Daoy (cell line): ENCODE measurements around the gene NR4A1. TPM values are rescaled to one million over a fixed set of nuclear protein-coding genes. Genes with fewer than 3 reads are reported as not detected.

Source experiments
- DNase-seq: peaks from one replicate; pipeline ENCODE4 v3.0.0-alpha.2; 2015; ENCODE audit warnings: low read depth
- total RNA-seq: library from RNA; depleted of rRNA; stranded (reverse); fragments of >200 nt; shearing (Covaris generic); gene quantifications from 2 replicates; pipeline ENCODE4 v1.2.3, GENCODE V29; 2014

NR4A1 gene
- total RNA-seq, 1 experiment from 2014 or later: 1.1 TPM

DNA sequence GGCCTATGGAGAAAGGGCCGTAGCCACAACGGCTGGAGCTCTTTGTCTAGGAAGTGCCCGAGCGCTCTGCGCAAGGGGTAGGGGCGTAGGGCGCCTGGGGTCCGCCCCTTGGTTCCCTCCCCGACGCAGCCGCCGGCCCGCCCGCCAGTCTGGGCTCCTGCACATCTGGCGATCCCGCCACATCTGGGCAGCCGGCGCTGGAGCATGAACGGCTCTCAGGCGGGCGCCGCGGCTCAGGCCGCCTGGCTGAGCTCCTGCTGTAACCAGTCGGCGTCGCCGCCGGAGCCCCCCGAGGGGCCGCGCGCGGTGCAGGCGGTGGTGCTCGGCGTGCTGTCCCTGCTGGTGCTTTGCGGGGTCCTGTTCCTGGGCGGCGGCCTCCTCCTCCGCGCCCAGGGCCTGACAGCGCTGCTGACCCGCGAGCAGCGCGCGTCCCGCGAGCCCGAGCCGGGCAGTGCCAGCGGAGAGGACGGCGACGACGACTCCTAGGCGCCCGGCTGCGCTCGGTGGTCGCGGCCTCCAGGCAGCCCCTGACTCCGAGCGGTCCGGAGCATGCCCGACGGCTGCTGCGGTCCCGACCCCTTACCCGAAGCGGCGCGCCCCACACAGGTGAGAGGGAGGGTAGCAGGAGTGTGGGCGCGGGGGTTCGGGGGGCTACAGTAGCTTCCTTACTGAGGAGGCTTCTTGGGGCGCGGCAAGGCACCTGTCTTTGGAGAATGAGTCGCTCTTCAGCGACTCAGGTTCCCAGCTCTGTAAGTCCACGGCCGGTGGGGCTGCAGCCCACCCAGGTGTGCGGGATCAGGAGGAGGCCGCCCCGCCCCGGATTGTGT is 28.5 kb downstream of the NR4A1 start, which contains the start of gene SMIM41:
Gene SMIM41, plus strand, starts transcription at position 129 of the 827 bp plus-strand sequence. Its CDS starts 76 bp downstream, at position 205.
- DNase-seq: no peak

DNA sequence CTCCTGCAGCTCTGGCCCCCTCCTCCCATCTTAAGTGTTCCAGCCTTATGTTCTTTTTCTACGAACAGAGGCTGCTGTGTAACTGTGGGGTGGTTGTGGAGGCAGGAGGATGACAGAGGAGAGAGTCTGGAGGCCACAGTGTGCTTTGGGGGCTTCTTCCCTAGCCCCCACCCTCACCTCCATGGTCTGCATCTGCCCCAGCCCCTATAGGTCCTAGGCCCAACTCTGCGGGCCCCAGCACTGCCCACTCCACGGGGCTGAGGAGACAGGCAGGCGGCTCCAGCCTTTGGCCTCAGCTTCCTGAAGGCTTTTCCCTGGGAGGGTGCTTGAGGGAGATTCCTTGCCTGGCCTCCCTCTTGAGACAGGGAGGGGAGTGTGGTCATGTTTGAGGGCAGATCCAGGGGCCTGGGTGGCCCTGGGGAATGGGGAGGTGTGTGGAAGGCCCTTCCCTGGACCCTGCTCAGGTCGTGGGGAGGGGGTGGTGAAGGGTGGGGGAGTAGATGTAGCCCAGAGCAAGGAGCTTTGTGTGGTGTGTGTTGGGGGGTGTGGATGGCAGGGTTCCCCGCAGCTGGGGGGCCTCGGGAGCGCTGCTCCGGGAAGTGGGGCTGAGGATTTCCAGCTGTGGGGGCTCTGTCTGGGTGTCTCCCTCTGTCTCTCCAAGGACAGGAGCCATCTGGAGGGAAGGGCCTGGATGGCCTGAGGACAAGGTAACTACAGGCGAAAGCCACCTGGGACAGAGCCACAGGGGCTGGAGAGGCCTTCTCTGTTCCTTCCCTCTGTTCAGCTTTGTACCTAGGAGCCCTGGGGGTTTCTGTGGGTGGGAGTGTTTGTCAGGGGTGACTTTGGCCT is 29.4 kb downstream of the NR4A1 start:
- no peak for DNase-seq

DNA sequence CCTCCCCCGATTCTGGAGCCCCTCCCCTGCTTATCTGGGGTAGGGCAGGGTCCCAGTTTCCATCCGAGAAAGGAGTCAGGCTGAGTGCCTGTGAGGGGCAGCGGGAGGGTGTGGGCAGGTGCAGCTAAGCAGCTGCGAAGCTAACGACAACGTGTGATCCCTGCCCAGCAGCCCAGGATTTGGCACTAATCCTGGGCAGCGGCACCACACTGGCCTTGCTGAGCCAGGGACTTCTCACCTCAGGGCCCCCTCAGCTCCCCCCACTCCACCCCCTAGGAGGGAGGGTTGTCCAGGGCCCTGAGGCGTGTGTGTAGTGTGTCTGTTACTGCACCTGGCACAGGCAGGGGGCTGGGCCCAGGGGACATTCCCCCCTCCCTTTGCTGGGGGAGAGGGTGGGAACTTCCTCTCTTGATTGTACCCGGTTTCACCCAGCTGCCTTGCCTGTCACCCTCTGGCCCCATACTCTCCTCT is 30.1 kb downstream of the NR4A1 start:
- no peak for DNase-seq

DNA sequence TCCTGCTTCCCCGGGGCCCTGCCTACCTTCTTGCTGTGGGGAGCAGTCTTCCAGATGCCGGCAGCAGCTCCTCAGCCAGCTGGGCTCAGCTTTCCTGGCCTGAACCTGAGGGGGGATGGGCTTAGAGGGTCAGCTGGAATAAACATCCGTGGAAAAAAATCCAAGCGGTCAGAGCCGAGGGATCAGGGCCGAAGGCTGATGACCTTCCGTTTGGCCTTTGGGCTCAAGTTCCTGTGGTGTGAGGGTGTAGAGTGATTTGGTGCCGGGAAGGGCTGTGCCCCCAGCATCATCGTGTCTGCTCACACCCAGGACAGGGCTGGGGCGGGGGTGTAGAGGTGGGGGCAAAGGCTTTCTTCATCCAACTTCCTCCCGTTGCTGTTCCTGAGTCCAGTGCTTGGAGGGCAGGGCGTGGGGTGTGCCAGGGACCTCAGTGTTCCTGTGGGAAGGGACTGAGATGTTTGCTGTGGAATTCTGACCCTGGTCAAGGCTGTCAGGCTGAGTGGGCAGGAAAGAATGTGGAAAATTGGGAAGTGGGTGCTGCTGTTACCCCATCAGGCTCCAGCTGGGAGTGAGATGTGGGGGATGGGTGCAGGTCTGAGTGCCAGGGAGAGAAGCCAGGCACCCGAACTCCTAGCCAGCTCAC is 30.9 kb downstream of the NR4A1 start:
- DNase-seq: no peak

DNA sequence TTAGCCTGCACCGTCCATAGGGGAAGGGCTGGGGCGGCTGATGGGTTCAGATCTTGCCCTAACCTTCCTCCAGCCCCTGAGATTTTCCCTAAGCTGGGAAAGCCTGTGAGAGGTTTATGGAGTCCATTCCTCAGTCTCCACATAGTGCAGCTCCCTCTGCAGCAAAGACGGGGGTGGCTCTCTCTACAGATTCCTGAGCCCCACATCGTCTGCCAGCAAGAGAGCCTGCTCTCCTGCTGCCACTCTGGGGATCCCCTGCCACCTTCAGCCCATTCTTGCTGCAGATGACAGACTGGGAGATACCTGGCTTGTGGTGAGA is 31.4 kb downstream of the NR4A1 start:
- no peak for DNase-seq

DNA sequence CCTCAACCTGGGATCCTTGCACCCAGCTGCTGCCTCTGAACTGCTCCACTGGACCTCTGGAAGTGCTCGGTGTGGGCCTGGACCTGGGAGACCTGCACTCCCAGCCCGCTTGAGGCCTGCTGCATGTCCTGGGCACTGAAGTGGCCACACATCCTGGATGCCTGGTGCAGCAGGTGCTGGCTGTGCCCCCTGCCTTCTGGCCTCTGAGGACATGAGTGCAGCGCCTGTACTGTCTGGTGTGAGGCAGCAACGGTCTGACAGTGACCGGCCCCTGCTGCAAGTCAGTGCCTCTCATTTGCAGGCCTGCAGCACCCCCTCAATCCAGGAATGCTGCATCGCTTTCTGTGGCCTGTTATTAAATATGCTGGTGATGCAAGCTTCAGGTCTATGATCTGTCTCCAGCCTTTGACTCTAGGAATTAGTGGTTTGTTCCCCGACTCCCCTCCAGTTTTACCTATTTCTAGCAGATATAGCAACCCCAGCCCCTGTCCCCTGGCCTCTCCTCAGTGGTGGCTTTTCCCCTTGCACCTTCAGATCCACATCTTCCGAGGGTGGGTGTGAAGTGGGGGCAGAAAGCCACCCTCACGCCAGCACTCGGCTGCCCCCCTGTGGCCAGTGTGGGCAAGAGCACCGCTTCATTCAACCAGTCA is 31.9 kb downstream of the NR4A1 start:
- peak; percentile 63 for DNase-seq

DNA sequence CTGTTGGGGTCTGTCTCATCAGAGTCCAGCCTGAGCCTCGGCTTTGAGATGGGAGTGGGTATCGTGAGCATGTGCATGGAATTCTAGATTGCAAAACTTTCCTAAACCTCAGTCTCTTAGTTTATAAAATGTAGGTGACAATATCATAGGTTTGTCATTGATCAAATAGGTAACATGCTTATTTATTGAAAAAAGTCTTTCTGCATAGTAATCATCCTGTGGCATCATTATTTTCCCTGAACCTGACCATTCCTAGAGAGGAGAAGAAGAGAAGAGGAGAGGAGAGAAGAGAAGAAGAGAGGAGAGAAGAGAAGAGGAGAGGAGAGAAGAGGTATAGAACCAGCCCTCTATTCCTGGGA is 32.4 kb downstream of the NR4A1 start:
- DNase-seq: no peak

DNA sequence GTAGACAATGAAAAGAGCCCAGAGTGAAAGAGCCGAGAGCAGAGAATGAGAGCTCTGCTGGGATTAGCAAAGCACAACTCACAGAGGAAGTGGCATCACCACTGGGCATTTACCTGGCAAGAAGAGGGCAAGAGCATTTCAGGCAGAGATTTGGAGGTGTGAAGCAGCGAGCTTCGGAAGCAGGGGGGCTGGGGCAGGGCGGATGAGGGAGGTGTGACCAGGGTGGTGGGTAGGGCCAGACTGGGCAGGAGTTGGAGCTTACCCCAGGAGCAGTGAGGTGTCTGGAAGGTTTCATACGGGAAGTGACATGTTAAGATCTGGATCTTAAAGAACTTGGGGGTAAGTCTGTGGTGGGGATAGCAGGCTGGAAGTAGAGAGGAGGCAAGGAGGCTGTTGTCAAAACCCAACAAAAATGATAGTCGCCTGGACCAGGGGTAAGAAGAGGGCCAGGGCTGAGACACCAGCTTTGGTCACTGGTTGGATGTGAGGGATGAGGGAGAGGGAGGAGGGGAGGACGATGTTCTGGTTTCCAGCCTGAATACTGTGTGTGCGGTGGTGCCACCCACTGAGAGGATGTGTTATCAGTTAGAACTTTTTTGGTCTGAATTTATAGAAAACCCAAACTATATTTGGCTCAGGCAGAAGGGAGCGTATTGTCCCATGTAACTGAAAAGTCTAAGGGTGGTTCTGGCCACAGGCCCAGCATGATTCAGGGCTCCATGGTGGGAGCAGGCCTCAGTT is 33.4 kb downstream of the NR4A1 start:
- DNase-seq: no peak

DNA sequence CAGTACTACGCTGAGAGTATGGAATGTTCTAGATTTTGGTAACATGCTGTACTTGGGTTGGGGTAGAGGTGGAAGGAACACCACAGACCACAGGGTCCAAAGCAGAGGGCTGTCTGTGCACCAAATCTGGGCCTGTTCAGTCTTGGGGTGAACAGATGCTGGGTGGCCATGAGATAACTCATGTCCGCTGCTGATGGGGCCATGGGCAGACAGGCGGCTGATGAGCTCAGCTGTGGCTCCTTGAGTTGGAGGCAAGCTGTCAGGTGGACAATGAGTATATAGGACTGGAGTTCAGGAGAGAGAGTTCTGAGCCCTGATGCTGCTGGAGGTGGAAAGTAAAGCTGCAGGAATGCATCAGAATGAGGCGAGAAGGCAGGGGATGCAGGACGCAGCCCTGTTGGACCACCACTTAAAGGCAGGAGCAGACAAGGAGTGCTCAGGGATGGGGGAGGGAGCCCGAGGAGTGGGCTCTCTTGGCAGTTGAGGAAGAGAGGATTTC is 34.5 kb downstream of the NR4A1 start:
- DNase-seq: no peak

DNA sequence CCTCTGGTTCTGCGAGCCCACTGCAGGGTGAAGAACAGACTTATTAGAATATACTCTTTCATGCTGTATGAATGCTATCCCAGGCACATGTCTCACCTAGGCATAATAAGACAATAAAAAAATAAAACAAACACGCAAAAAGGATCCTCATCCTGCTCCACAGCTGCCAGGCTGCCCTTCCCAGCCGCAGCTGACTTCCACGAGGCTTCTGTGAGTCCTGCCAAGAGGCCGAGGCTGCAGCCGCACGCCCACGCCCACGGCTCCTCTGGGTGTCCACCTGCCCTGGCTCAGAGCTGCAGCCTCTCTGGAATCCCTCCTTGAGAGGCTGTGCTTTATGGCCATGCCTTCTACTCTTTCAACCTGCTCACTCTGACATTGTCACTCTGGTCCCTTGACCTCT is 35.1 kb downstream of the NR4A1 start:
- no peak for DNase-seq

DNA sequence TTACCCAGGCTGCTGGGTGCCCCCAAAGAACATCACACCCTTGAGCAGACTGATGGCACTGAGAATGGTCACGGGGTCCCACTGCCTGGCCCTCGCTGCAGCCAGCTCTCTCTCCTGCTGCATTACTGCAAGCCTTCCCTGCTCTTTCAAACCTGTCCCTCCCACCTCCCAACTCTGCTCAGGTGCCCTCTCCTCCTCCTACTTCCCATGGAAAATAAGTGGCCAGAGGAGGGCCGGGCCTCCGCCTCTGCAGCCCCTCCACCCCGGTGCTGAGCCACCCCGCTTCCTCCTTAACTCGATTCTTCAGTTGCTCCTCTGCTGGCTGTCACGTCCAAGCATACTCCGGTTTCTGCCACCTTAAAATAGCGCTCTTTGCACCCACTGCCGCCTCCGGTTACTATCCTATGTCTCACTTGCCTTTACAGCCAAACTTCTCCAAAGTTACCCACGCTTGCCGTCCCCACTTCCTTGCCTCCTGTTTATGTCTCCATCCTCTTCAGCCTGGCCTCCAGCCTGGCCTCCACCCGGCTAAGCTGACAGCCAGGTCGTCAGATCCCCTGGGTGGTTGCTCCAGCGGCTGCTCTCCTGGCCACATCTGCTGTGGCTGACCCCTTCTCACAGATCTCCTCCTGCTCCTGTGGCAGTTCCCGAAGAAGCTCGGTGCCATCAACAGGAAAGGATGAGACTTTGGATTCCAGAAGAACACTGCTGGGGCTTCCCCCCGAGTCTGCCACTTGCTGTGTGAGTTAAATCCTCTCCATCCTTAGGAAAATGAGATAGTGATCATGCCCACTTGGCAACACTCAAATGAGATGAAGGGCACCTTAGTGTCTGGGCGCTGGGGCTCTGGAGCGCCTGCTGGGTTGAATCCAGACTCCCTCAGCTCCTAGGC is 35.9 kb downstream of the NR4A1 start:
- no peak for DNase-seq

DNA sequence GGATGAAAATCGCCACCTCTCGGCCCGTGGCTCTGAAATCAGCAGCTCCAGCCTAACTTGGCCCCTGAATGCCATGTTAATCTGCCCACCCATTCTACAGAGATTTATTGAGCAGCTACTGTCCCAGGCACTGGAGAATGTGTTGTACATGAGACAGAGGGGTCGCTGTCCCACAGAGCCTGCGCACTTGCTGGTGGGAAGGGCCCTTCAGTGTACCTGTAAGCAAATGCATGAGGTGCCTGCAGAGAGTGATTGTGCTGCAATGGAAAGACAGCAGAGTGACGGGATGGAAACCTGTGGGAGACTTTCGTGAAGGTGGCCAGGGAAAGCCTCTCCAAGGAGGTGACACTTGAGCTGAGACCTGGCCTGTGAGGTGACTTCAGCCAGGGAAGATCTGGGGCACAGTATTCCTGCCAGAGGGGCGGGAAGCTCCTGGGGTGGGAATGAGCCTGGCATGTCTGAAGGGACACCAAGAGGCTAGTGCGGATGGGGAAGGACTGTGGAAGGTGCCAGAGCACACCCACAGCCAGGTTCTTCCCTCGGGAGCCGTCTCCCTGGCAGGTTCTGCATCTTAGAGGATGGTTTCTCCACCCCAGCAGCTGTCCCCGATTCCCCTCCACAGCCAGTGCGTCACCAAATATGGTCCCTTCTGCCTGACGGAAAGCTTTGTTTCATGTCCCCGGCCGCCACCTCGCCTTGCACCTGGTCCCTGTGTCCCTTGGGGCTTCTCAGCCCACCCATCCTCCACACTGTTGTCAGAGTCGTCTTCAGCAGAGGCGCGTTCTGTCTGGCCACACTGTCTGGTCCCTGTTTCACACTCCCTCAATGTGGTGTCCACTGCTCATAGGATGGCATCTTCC is 36.9 kb downstream of the NR4A1 start:
- no peak for DNase-seq

DNA sequence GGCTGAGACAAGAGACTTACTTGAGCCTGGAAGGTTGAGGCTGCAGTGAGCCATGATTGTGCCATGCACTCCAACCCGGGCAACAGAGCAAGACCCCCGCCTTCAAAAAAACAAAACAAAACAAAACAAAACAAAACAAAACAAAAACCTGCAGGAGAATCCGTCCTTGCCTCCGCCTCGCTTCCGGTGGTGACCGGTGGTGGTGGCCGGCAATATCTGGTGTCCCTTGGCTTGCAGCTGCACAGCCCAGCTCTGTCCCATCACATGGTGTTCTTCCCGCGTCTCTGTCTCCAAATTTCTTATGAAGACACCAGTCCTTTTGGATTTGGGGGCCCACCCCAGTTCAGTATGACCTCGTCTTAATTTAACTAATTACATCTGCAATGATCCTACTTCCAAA is 38.2 kb downstream of the NR4A1 start:
- DNase-seq: no peak

DNA sequence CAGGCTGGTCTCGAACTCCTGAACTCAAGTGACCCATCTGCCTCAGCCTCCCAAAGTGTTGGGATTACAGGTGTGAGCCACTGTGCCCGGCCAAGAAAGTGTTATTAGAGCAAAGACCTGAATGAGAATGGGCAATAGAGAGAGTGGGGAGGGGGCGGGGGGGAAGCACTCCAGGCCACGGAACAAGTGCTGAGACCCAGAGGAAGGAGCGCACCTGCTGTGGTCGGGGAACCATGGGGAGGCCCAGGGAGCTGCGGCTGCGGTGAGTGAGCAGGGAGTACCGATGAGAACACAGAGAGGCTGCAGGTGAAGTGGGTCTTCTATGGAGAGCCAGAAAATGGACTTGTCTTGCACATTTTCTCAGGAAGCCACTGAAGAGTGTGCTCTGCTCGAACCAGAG is 39.0 kb downstream of the NR4A1 start:
- no peak for DNase-seq

DNA sequence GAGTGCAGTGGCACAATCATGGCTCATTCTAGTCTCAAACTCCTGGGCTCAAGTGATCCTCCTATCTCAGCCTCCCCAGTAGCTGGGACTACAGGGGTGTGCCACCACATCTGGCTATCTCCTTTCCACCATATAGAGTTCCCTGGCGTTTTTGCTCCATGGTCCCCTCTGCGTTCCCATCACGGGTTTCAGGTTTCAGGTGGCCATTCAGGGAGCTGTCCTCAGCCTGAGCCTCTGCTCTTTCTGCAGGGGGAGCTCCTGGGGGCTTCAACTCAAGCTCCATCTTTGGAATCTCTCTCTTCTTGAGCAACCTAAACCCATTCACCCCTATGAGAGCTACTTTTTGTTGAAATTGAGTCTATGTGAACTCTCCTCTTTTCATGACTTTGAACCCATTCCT is 39.8 kb downstream of the NR4A1 start:
- no peak for DNase-seq

DNA sequence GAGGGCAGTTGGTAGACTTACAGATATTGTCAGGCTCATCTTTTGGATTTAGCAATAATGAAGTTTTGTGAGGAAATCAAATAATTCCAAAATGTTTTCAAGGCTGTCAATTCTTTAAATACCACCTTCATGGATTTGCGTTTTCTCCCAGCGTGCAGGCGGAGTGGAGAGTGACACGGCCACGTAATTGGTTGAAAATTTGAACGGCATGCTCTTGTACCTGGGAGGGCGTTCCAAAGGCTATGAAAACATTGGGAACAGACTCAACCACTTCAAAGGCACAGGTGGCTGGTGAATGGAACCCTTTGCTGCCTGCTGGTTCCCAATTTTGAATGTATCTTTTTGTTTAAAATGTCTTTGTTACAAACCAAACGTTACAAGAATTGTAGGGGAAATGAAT is 40.6 kb downstream of the NR4A1 start:
- no peak for DNase-seq

DNA sequence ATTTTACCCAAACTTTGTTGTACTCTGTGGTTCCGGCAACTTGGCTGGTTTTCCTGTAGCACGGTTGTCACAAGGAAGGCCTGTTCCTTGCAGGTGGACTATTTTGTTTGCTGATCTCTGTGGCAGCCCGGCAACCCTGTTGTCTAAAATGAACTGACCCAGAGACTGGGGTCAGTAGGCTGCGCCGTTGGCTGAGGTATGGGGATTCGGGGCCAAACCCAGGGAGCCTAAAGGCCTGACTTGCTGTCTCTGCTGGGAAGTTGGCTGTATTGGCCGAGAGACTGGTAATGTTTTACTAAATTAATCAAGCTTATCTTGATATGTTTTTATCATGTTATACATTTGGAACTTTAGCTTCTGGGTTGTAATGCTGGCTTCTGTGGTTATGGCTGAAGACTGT is 42.1 kb downstream of the NR4A1 start:
- DNase-seq: no peak

DNA sequence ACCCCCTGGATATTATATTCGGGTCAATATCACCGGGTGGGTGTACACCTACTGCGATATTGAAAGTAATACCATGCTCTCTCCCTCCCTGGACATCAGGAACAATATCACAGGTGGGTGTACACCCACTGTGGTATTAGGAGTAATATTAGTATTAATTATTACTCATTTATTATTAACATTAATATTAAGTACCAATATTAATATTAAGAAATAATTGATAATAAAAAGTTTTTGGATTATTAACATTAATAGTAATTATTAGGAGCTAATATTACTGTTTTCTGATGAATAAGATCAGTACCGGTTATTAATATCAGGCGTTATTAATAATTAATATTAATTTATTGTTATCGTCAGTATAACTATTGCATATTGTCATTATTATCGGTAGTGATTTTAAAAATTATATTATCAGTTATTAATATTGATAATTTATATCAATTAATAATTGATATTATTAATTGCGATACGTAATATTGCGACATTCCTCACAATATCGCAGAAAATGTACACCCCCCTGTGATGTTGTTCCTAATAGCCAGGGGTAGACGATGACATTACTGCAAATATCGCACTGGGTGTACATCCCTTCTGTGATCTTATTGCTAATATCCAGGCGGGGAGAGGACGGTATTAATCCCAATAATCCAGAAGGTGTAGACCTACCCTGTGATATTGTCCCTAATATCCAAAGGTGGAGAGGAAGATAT is 45.2 kb downstream of the NR4A1 start:
- no peak for DNase-seq
